GM12878 (cell line): ENCODE measurements around the gene SBF2. TPM values are rescaled to one million over a fixed set of nuclear protein-coding genes. Genes with fewer than 3 reads are reported as not detected.

Source experiments
- ATAC-seq: fragments of 200-7000 bp; cut with Tn5 transposase; 3 replicates; pipeline ENCODE4 v1.9.1; 2020; ENCODE audit warnings: mild to moderate bottlenecking, moderate library complexity
- BruUV-seq: library from RNA; stranded (reverse); fragments of 400-500 nt; replicated peaks from 2 replicates; lab custom pipeline; 2021; lab: Mats Ljungman, UMichigan
- CTCF ChIA-PET: fragments of 300-600 bp; sonication (Branson Sonifier 250); formaldehyde crosslinking; extraction: SDS; loops from one replicate; lab custom pipeline; 2021; ENCODE audit warnings: inconsistent platforms; lab: Yijun Ruan, JAX
- POLR2A ChIA-PET: fragments of 350-600 bp; formaldehyde crosslinking; extraction: SDS; loops from one replicate; lab custom pipeline; 2021; ENCODE audit warnings: inconsistent platforms; lab: Charles Lee
- RAD21 ChIA-PET: fragments of 300-600 bp; sonication (Branson Sonifier 250); formaldehyde crosslinking; loops from one replicate; lab custom pipeline; 2023; ENCODE audit warnings: antibody characterized with exemption; ENCODE audit not compliant: unreplicated experiment; lab: Charles Lee
- SMC1A ChIA-PET: fragments of 300-600 bp; sonication (Branson Sonifier 250); formaldehyde crosslinking; loops from one replicate; lab custom pipeline; 2023; ENCODE audit not compliant: unreplicated experiment, uncharacterized antibody; lab: Charles Lee
- DNase-seq: peaks from one replicate; pipeline ENCODE4 v3.0.0-alpha.2; 2011; ENCODE audit warnings: low read depth, low spot score
- FAIRE-seq: peaks from 3 replicates; lab custom pipeline; 2011; peaks lifted over from hg19 to GRCh38; lab: Jason Lieb, UNC
- H2AFZ ChIP-seq: 2 replicates; pipeline ENCODE4 v1.6.0; 2011; ENCODE audit warnings: low read depth, low read length, control low read depth; ENCODE audit not compliant: control insufficient read depth
- H3K27ac ChIP-seq: 2 replicates; pipeline ENCODE4 v1.5.1; 2011; ENCODE audit warnings: control low read depth; ENCODE audit not compliant: control insufficient read depth, insufficient read depth
- H3K27me3 ChIP-seq, 2 experiments: replicated peaks in 1 of 2; 2 replicates each; pipeline versions ENCODE4 v1.6.0 to v1.6.1; 2011; ENCODE audit warnings: low read length in 1 of 2; ENCODE audit not compliant: control insufficient read depth in 2 of 2, insufficient read depth in 2 of 2
- H3K36me3 ChIP-seq, 2 experiments: 2 replicates each; pipeline ENCODE4 v1.5.1; 2011; ENCODE audit warnings: low read length in 1 of 2; ENCODE audit not compliant: control insufficient read depth in 2 of 2, insufficient read depth in 2 of 2
- H3K4me1 ChIP-seq: 2 replicates; pipeline ENCODE4 v1.6.1; 2011; ENCODE audit warnings: mild to moderate bottlenecking, low read length, moderate library complexity, mixed read lengths; ENCODE audit not compliant: control insufficient read depth, insufficient read depth
- H3K4me2 ChIP-seq: 2 replicates; pipeline ENCODE4 v1.6.0; 2011; ENCODE audit warnings: control low read depth; ENCODE audit not compliant: control insufficient read depth, insufficient read depth
- H3K4me3 ChIP-seq: fragments of 200-600 bp; sonication (generic); 2 replicates; pipeline ENCODE4 v1.5.1; 2016
- H3K79me2 ChIP-seq: 2 replicates; pipeline ENCODE4 v1.6.0; 2011; ENCODE audit warnings: low read length; ENCODE audit not compliant: control insufficient read depth, insufficient read depth
- H3K9ac ChIP-seq: 2 replicates; pipeline ENCODE4 v1.8.0; 2011; ENCODE audit warnings: low read length, control low read depth, mixed read lengths; ENCODE audit not compliant: control insufficient read depth, insufficient read depth
- H3K9me3 ChIP-seq: replicated peaks from 3 replicates; pipeline ENCODE4 v1.5.1; 2011; ENCODE audit warnings: mild to moderate bottlenecking, low read length; ENCODE audit not compliant: control insufficient read depth, insufficient read depth
- H4K20me1 ChIP-seq: 2 replicates; pipeline ENCODE4 v1.6.0; 2011; ENCODE audit not compliant: control insufficient read depth, insufficient read depth
- BMI1 ChIP-seq: fragments of 450-650 bp; IDR thresholded peaks from 2 replicates; pipeline ENCODE4 v1.6.1; 2016; ENCODE audit warnings: mild to moderate bottlenecking, moderate library complexity, borderline replicate concordance
- HCFC1 ChIP-seq: fragments of 150-350 bp; IDR thresholded peaks from 2 replicates; pipeline ENCODE4 v1.6.1; 2014; ENCODE audit warnings: low read length
- IKZF1 ChIP-seq: fragments of 450-650 bp; conservative IDR thresholded peaks from 2 replicates; pipeline ENCODE4 v1.6.1; 2017; ENCODE audit warnings: antibody characterized with exemption, mild to moderate bottlenecking
- TCF7 ChIP-seq: IDR thresholded peaks from 2 replicates; pipeline ENCODE4 v1.6.1; 2014; ENCODE audit warnings: antibody characterized with exemption, borderline replicate concordance
- WRNIP1 ChIP-seq: IDR thresholded peaks from 2 replicates; pipeline ENCODE4 v1.6.1; 2011; ENCODE audit warnings: low read depth, low read length, improper control_type of control experiment, borderline replicate concordance
- ZBED1 ChIP-seq: IDR thresholded peaks from 2 replicates; pipeline ENCODE4 v1.6.1; 2016; ENCODE audit warnings: borderline replicate concordance
- ZNF274 ChIP-seq: IDR thresholded peaks from one replicate; pipeline ENCODE4 v1.8.0; 2011; ENCODE audit not compliant: insufficient read length, insufficient read depth
- WGBS: methylation state at CpG from one replicate; pipeline ENCODE4 v1.1.6; 2016; ENCODE audit warnings: low lambda C conversion rate; ENCODE audit not compliant: insufficient replicate concordance, insufficient coverage; ENCODE audit errors: missing lambda C conversion rate; 5-methylcytosine and 5-hydroxymethylcytosine counted together
- in situ Hi-C: fragments of 300-500 bp; cut with MboI; formaldehyde crosslinking; loops from 9 replicates; pipeline ENCODE4 v1.14.3; 2018; ENCODE audit warnings: mixed read lengths
- intact Hi-C: fragments of 100-400 bp; cut with micrococcal nuclease; formaldehyde crosslinking; loops from one replicate; pipeline ENCODE4 v1.14.2; 2022; ENCODE audit not compliant: unreplicated experiment
- polyA plus RNA-seq, 11 experiments: library from polyadenylated mRNA; depleted of rRNA in 4 of 11; unstranded in 6 of 11; stranded (reverse) in 5 of 11; fragments of >200 nt; fragmentation: Nextera tagmentation in 4 of 11; fragmentation: Illumina TruSeq in 1 of 11; extraction: Ambion mirVana in 4 of 11; extraction: Trizol in 1 of 11; gene quantifications; 1 replicate in 1 of 11; 2 replicates in 10 of 11; pipeline versions ENCODE4 v1.2.1 to v1.2.3, GENCODE V29; 2011 to 2016; ENCODE audit warnings: inconsistent platforms in 2 of 11, missing spikeins in 2 of 11, low read depth in 1 of 11
- total RNA-seq, 4 experiments: library from RNA; depleted of rRNA in 3 of 4; stranded (reverse); fragments of >200 nt in 3 of 4; fragmentation: Illumina TruSeq in 1 of 4; extraction: Trizol in 1 of 4; gene quantifications; 2 replicates each; pipeline versions ENCODE4 v1.2.1 to v1.2.3, GENCODE V29; 2013 to 2021
- TF ChIP-seq, protein P1 (sequence below), 3 experiments: IDR thresholded peaks in 2 of 3; conservative IDR thresholded peaks in 1 of 3; 2 replicates each; pipeline ENCODE4 v1.5.1; 2011; ENCODE audit warnings: low read depth in 3 of 3, low read length in 3 of 3, mild to moderate bottlenecking in 3 of 3, control low read depth in 2 of 3, moderate library complexity in 2 of 3, inconsistent platforms in 1 of 3, mixed read lengths in 1 of 3; ENCODE audit not compliant: control insufficient read depth in 2 of 3, insufficient read depth in 1 of 3; ENCODE audit errors: extremely low read depth in 1 of 3
- TF ChIP-seq, protein P2 (sequence below): IDR thresholded peaks from 2 replicates; pipeline ENCODE4 v1.6.1; 2011; ENCODE audit warnings: mild to moderate bottlenecking, low read depth, low read length, moderate library complexity; ENCODE audit not compliant: insufficient replicate concordance
- TF ChIP-seq, protein P3 (sequence below): IDR thresholded peaks from 2 replicates; pipeline ENCODE4 v1.6.1; 2012; ENCODE audit warnings: mild to moderate bottlenecking, low read depth, low read length
- TF ChIP-seq, protein P4 (sequence below): IDR thresholded peaks from 2 replicates; pipeline ENCODE4 v1.6.1; 2011; ENCODE audit warnings: borderline replicate concordance, low read depth, mild to moderate bottlenecking, moderate library complexity, mixed read lengths, low read length; ENCODE audit not compliant: insufficient read depth; ENCODE audit errors: extremely low read length
- TF ChIP-seq, protein P5 (sequence below): fragments of 450-650 bp; IDR thresholded peaks from 2 replicates; pipeline ENCODE4 v1.6.1; 2017; ENCODE audit warnings: antibody characterized with exemption, mild to moderate bottlenecking, moderate library complexity

Gene SBF2
- total and polyA plus RNA-seq, 10 of the 15 experiments (the other 5 are each of a cell fraction or from before 2014, with no cell fraction given): 0.24 to 2.3 (median 1.1) TPM

DNA sequence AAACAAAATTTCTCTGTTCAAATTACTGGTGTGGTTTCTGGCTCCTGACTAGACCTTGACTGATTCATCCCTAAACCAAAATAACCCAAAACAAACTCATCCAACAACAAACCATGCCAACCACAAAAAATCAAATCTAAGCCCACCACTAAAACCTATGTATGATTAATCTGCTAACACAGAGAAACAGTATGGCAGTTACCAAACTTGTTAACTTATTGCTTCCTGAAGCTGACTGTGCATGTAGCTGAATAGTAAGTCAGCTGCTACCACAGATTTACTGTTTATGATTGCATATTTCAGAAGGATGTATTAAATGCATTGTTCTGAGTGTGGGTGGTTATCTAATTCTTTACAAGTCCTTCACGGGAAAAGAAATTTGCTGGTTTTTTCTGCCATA lies 399.0 kb downstream of the SBF2 start (continued):
- TF ChIP-seq, protein P1, sequence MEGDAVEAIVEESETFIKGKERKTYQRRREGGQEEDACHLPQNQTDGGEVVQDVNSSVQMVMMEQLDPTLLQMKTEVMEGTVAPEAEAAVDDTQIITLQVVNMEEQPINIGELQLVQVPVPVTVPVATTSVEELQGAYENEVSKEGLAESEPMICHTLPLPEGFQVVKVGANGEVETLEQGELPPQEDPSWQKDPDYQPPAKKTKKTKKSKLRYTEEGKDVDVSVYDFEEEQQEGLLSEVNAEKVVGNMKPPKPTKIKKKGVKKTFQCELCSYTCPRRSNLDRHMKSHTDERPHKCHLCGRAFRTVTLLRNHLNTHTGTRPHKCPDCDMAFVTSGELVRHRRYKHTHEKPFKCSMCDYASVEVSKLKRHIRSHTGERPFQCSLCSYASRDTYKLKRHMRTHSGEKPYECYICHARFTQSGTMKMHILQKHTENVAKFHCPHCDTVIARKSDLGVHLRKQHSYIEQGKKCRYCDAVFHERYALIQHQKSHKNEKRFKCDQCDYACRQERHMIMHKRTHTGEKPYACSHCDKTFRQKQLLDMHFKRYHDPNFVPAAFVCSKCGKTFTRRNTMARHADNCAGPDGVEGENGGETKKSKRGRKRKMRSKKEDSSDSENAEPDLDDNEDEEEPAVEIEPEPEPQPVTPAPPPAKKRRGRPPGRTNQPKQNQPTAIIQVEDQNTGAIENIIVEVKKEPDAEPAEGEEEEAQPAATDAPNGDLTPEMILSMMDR (IDR thresholded peaks at IDR 0.05 in 2 of 3, conservative IDR thresholded peaks at IDR 0.05 in 1 of 3; ENCODE audit: control insufficient read depth in 2 of 3, extremely low read depth in 1 of 3, insufficient read depth in 1 of 3, low read depth in 3 of 3, low read length in 3 of 3): no peak
- TF ChIP-seq, protein P2, sequence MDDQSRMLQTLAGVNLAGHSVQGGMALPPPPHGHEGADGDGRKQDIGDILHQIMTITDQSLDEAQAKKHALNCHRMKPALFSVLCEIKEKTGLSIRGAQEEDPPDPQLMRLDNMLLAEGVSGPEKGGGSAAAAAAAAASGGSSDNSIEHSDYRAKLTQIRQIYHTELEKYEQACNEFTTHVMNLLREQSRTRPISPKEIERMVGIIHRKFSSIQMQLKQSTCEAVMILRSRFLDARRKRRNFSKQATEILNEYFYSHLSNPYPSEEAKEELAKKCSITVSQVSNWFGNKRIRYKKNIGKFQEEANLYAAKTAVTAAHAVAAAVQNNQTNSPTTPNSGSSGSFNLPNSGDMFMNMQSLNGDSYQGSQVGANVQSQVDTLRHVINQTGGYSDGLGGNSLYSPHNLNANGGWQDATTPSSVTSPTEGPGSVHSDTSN: no peak
- no peak for TF ChIP-seq BMI1
- no peak for TF ChIP-seq WRNIP1
- no peak for TF ChIP-seq TCF7

DNA sequence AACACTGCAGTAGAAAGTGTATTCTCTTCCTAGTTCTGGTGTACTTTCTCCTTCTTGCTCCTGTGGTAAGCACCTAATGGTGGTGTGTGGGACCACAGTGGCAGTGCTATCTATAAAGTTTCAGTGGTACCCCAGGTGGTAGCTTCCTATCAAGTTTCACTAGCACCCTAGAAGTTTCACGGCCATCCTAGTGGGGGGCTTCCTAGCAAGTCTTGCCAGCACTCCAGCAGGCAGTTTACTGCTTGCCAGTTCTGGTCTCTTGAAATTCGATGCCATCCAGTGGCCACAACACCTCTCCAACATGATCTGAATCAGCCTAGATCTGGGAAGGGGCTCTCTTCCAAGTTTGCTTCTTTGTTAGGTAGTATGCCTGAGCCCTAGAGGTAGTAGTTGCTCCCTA lies 400.5 kb downstream of the SBF2 start:
- intact Hi-C loops (no loop called here), in situ Hi-C loops (no loop called here)
- SMC1A ChIA-PET: no interaction called here
- H3K27me3 ChIP-seq: no peaks in the 10 kb centered on the region
- whole genome bisulfite sequencing: 30% methylated on average over 2 of the region's 2 CpGs
- H3K9ac ChIP-seq: no peak overlapping the region
- no TSS peak for BruUV-seq
- RAD21 ChIA-PET: no interaction called here
- no peaks in the 10 kb centered on the region for H3K79me2 ChIP-seq
- H3K4me1 ChIP-seq: no peaks in the 10 kb centered on the region
- no peak overlapping the region for H3K4me3 ChIP-seq
- H3K9me3 ChIP-seq: no peaks in the 10 kb centered on the region
- H4K20me1 ChIP-seq: no peaks in the 10 kb centered on the region
- no peak overlapping the region for H3K4me2 ChIP-seq
- no peak overlapping the region for H2AFZ ChIP-seq
- no peaks in the 10 kb centered on the region for H3K36me3 ChIP-seq
- DNase-seq (no peak), FAIRE-seq (no peak), ATAC-seq (no peak)
- H3K27ac ChIP-seq: no peak overlapping the region
- CTCF ChIA-PET: no interaction called here
- TF ChIP-seq HCFC1 (no peak), ZNF274 (no peak), ZBED1 (no peak), IKZF1 (no peak)
- TF ChIP-seq, protein P3, sequence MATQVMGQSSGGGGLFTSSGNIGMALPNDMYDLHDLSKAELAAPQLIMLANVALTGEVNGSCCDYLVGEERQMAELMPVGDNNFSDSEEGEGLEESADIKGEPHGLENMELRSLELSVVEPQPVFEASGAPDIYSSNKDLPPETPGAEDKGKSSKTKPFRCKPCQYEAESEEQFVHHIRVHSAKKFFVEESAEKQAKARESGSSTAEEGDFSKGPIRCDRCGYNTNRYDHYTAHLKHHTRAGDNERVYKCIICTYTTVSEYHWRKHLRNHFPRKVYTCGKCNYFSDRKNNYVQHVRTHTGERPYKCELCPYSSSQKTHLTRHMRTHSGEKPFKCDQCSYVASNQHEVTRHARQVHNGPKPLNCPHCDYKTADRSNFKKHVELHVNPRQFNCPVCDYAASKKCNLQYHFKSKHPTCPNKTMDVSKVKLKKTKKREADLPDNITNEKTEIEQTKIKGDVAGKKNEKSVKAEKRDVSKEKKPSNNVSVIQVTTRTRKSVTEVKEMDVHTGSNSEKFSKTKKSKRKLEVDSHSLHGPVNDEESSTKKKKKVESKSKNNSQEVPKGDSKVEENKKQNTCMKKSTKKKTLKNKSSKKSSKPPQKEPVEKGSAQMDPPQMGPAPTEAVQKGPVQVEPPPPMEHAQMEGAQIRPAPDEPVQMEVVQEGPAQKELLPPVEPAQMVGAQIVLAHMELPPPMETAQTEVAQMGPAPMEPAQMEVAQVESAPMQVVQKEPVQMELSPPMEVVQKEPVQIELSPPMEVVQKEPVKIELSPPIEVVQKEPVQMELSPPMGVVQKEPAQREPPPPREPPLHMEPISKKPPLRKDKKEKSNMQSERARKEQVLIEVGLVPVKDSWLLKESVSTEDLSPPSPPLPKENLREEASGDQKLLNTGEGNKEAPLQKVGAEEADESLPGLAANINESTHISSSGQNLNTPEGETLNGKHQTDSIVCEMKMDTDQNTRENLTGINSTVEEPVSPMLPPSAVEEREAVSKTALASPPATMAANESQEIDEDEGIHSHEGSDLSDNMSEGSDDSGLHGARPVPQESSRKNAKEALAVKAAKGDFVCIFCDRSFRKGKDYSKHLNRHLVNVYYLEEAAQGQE: no peak
- TF ChIP-seq, protein P4, sequence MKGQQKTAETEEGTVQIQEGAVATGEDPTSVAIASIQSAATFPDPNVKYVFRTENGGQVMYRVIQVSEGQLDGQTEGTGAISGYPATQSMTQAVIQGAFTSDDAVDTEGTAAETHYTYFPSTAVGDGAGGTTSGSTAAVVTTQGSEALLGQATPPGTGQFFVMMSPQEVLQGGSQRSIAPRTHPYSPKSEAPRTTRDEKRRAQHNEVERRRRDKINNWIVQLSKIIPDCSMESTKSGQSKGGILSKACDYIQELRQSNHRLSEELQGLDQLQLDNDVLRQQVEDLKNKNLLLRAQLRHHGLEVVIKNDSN: no peak
- TF ChIP-seq, protein P5, sequence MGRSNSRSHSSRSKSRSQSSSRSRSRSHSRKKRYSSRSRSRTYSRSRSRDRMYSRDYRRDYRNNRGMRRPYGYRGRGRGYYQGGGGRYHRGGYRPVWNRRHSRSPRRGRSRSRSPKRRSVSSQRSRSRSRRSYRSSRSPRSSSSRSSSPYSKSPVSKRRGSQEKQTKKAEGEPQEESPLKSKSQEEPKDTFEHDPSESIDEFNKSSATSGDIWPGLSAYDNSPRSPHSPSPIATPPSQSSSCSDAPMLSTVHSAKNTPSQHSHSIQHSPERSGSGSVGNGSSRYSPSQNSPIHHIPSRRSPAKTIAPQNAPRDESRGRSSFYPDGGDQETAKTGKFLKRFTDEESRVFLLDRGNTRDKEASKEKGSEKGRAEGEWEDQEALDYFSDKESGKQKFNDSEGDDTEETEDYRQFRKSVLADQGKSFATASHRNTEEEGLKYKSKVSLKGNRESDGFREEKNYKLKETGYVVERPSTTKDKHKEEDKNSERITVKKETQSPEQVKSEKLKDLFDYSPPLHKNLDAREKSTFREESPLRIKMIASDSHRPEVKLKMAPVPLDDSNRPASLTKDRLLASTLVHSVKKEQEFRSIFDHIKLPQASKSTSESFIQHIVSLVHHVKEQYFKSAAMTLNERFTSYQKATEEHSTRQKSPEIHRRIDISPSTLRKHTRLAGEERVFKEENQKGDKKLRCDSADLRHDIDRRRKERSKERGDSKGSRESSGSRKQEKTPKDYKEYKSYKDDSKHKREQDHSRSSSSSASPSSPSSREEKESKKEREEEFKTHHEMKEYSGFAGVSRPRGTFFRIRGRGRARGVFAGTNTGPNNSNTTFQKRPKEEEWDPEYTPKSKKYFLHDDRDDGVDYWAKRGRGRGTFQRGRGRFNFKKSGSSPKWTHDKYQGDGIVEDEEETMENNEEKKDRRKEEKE: no peak
- POLR2A ChIA-PET: no interaction called here
